Subcutaneous adipose tissue (tissue), 4 donors: ENCODE measurements around the gene PCF11. TPM values are rescaled to one million over a fixed set of nuclear protein-coding genes. Genes with fewer than 3 reads are reported as not detected.

Experiments
- CTCF ChIP-seq: fragments of 450-650 bp; IDR thresholded peaks from one replicate; pipeline ENCODE4 v1.5.1; 2016; ENCODE audit warnings: low read depth, mild to moderate bottlenecking, control low read depth, antibody characterized with exemption, moderate library complexity
- total RNA-seq, 4 donors: library from RNA; depleted of rRNA; stranded (reverse); fragments of >200 nt; gene quantifications; one replicate each; pipeline ENCODE4 v1.1.0, GENCODE V29; 2016

PCF11 gene
- total RNA-seq, 4 donors from 2014 or later = 93.5 to 109 (median 97.0) TPM

GRCh38 chr11:83119216-83119615 is 37.7 kb upstream of the PCF11 start:
- no peak for TF ChIP-seq CTCF

GRCh38 chr11:83120327-83120726 is 36.6 kb upstream of the PCF11 start:
- TF ChIP-seq CTCF = no peak

- no peak for TF ChIP-seq CTCF
Observed at GRCh38 chr11:83122050-83122449, 34.9 kb upstream of the PCF11 start.

- no peak for TF ChIP-seq CTCF
Observed at GRCh38 chr11:83122766-83123165, 34.2 kb upstream of the PCF11 start.

GRCh38 chr11:83124636-83125424 is 32.1 kb upstream of the PCF11 start:
- no peak for TF ChIP-seq CTCF

- TF ChIP-seq CTCF = no peak
Observed at GRCh38 chr11:83125577-83125976, 31.4 kb upstream of the PCF11 start.

GRCh38 chr11:83127310-83127637 is 29.7 kb upstream of the PCF11 start:
- no peak for TF ChIP-seq CTCF
